ENCODE results near the gene FAM171A1.

FAM171A1 gene

GRCh38 chr10:15346440-15347141, 24.5 kb downstream of the FAM171A1 start:
- ATAC-seq (ENCODE audit: low read depth) (no peak), DNase-seq (ENCODE audit: low spot score) (no peak)
- Histone ChIP-seq H3K36me3 (ENCODE audit: low read depth) (no peaks in the 10 kb centered on the region), H3K27me3 (ENCODE audit: insufficient read depth, poor library complexity, severe bottlenecking) (no peaks in the 10 kb centered on the region), H3K4me1 (ENCODE audit: insufficient read depth, poor library complexity, severe bottlenecking) (peaks cover 13% of the 10 kb centered on the region), H3K4me3 (ENCODE audit: severe bottlenecking) (no peak overlapping the region), H3K27ac (ENCODE audit: poor library complexity, severe bottlenecking) (no peak overlapping the region), H3K9me3 (ENCODE audit: severe bottlenecking) (no peaks in the 10 kb centered on the region)
- no peak for TF ChIP-seq CTCF (IDR thresholded peaks at IDR 0.05; ENCODE audit: poor library complexity, severe bottlenecking)

GRCh38 chr10:15345450-15345849, 25.6 kb downstream of the FAM171A1 start:
- Histone ChIP-seq H3K27me3 (ENCODE audit: insufficient read depth, poor library complexity, severe bottlenecking) (no peaks in the 10 kb centered on the region), H3K4me1 (ENCODE audit: insufficient read depth, poor library complexity, severe bottlenecking) (peaks cover 13% of the 10 kb centered on the region), H3K9me3 (ENCODE audit: severe bottlenecking) (no peaks in the 10 kb centered on the region), H3K27ac (ENCODE audit: poor library complexity, severe bottlenecking) (peak overlapping the region; percentile 32), H3K4me3 (ENCODE audit: severe bottlenecking) (no peak overlapping the region), H3K36me3 (ENCODE audit: low read depth) (no peaks in the 10 kb centered on the region)
- DNase-seq (ENCODE audit: low spot score) = no peak
- TF ChIP-seq CTCF (IDR thresholded peaks at IDR 0.05; ENCODE audit: poor library complexity, severe bottlenecking) = no peak
- no peak for ATAC-seq (ENCODE audit: low read depth)

- ATAC-seq (ENCODE audit: low read depth) (peak; percentile 90), DNase-seq (ENCODE audit: low spot score) (no peak)
- no peak for TF ChIP-seq CTCF (IDR thresholded peaks at IDR 0.05; ENCODE audit: poor library complexity, severe bottlenecking)
- no peaks in the 10 kb centered on the region for H3K27me3 ChIP-seq (ENCODE audit: insufficient read depth, poor library complexity, severe bottlenecking)
- no peaks in the 10 kb centered on the region for H3K36me3 ChIP-seq (ENCODE audit: low read depth)
- peaks cover 13% of the 10 kb centered on the region for H3K4me1 ChIP-seq (ENCODE audit: insufficient read depth, poor library complexity, severe bottlenecking)
- H3K9me3 ChIP-seq (ENCODE audit: severe bottlenecking) = no peaks in the 10 kb centered on the region
- H3K4me3 ChIP-seq (ENCODE audit: severe bottlenecking) = no peak overlapping the region
- peak overlapping the region; percentile 32 for H3K27ac ChIP-seq (ENCODE audit: poor library complexity, severe bottlenecking)
These were observed 26.2 kb downstream of the FAM171A1 start for GRCh38 chr10:15344876-15345285.

- no peak for DNase-seq (ENCODE audit: low spot score)
- H3K27me3 ChIP-seq (ENCODE audit: insufficient read depth, poor library complexity, severe bottlenecking) = no peaks in the 10 kb centered on the region
- no peak overlapping the region for H3K4me3 ChIP-seq (ENCODE audit: severe bottlenecking)
- no peaks in the 10 kb centered on the region for H3K36me3 ChIP-seq (ENCODE audit: low read depth)
- no peak for ATAC-seq (ENCODE audit: low read depth)
- no peaks in the 10 kb centered on the region for H3K9me3 ChIP-seq (ENCODE audit: severe bottlenecking)
- TF ChIP-seq CTCF (IDR thresholded peaks at IDR 0.05; ENCODE audit: poor library complexity, severe bottlenecking) = no peak
- H3K4me1 ChIP-seq (ENCODE audit: insufficient read depth, poor library complexity, severe bottlenecking) = peaks cover 13% of the 10 kb centered on the region
- peak overlapping the region; percentile 32 for H3K27ac ChIP-seq (ENCODE audit: poor library complexity, severe bottlenecking)
These were observed 26.7 kb downstream of the FAM171A1 start for GRCh38 chr10:15344256-15344875.

- no peaks in the 10 kb centered on the region for H3K27me3 ChIP-seq (ENCODE audit: insufficient read depth, poor library complexity, severe bottlenecking)
- ATAC-seq (ENCODE audit: low read depth) (no peak), DNase-seq (ENCODE audit: low spot score) (no peak)
- no peaks in the 10 kb centered on the region for H3K9me3 ChIP-seq (ENCODE audit: severe bottlenecking)
- H3K27ac ChIP-seq (ENCODE audit: poor library complexity, severe bottlenecking) = no peak overlapping the region
- TF ChIP-seq CTCF (IDR thresholded peaks at IDR 0.05; ENCODE audit: poor library complexity, severe bottlenecking) = no peak
- peaks cover 13% of the 10 kb centered on the region for H3K4me1 ChIP-seq (ENCODE audit: insufficient read depth, poor library complexity, severe bottlenecking)
- no peak overlapping the region for H3K4me3 ChIP-seq (ENCODE audit: severe bottlenecking)
- H3K36me3 ChIP-seq (ENCODE audit: low read depth) = no peaks in the 10 kb centered on the region
These were observed 28.1 kb downstream of the FAM171A1 start for GRCh38 chr10:15342970-15343369.
